HuH-7.5 (cell line): ENCODE measurements around the gene PITPNC1.
"Not testable (repeated sequence)": the region's sequence is repeated elsewhere in the genome, so short reads cannot be mapped to it uniquely, and the experiment has no call there.

Experiments
- DNase-seq: peaks from one replicate; pipeline ENCODE4 v3.0.0; 2011; ENCODE audit warnings: low spot score

Gene PITPNC1

DNA sequence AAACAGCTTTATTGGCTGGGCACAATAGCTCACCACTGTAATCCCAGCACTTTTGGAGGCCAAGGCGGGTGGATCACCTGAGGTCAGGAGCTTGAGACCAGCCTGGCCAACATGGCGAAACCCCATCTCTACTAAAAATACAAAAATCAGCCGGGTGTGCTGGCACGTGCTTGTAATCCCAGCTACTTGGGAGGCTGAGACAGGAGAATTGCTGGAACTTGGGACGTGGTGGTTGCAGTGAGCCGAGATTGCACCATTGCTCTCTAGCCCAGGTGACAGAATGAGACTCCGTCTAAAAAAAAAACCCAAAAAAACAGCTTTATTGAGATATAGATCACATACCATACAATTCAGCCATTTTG, 274.1 kb downstream of the PITPNC1 start:
- DNase-seq: not testable (repeated sequence)

DNA sequence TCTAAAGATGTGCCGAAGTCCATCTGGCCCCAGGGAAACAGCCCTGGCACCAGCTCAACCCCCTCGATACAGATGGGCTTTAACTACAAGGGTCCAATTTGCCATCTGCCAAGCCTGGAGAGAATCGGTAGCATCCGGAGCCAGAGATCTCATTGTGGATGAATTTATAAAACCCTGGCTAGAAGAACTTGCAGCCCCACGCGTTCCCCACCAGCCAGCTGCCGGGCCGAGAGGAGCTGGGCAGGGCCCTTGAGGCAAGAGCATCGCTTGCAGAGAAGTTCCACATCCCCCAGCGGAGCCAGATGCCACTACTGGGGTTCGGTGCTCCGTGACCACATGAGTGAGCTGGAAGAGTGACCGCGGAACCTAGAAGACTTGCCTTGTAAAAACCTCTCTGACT, 275.4 kb downstream of the PITPNC1 start:
- DNase-seq: no peak

DNA sequence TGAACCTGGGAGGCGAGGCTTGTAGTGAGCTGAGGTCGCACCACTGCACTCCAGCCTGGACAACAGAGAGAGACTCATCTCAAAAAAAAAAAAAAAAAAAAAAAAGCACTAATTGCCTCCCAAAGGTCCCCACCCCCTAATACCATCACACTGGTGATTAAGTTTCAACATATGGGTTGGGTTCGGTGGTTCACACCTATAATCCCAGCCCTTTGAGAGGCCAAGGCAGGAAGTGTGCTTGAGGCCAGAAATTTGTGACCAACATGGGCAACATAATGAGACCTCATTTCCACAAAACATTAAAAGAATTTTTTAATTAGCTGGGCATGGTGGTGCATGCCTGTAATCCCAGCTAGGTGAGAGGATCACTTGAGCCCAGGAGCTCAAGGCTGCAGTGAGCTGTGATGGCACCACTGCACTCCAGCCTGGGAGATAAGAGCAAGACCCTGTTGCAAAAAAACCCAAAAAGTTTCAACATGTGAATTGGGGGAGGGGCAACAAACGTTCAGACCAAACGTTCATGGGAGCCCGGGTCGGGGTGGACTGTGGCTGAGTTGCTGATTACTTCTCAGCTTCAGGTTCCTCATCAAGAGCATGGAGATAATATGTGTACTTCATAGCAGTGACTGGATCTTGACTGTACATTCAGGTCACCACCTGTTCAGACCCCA, 278.5 kb downstream of the PITPNC1 start:
- no peak for DNase-seq

GRCh38 chr17:67656494-67657203, 279.6 kb downstream of the PITPNC1 start:
- DNase-seq: no peak

DNA sequence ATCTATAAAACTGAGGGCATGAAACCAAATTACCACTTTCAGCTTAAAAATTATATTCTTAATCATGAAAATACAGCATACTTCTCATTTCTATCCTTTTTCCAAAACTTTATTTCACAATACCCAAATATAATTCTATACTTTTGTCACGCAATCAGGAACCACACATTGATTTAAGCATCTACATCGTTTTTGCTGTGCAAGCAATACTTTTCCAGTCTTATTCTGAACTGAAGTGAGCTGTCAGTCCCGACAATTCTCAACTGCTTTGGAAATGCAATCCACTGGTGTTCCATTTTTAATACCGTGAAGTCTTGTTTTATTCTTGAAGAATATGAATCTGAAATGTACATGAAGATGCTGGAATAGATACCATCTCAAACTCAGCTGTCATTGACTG, 280.5 kb downstream of the PITPNC1 start:
- DNase-seq: no peak

GRCh38 chr17:67658265-67658664, 281.2 kb downstream of the PITPNC1 start:
- DNase-seq: no peak

- DNase-seq: no peak
These were observed 281.9 kb downstream of the PITPNC1 start for GRCh38 chr17:67659028-67659427.

GRCh38 chr17:67662712-67663111, 285.6 kb downstream of the PITPNC1 start:
- DNase-seq: no peak

- DNase-seq: no peak
These were observed 286.4 kb downstream of the PITPNC1 start for GRCh38 chr17:67663457-67663856.

DNA sequence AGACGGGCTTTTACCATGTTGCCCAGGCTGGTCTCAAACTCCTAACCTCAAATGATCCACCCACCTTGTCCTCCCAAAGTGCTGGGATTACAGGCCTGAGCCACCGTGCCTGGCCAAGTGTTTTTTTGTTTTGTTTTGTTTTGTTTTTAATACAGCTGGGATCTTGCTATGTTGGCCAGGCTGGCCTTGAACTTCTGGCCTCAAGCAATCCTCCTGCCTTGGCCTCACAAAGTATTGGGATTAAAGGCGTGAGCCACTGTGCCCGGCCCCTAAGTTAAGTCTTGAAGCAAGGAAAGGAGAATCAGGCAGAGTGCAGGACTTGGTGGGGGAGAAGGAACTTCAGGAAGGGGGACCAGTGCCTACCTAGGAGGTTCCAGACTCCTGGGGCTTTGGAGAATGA, 288.9 kb downstream of the PITPNC1 start:
- DNase-seq: no peak

- no peak for DNase-seq
These were observed 289.6 kb downstream of the PITPNC1 start for GRCh38 chr17:67666710-67667109.

DNA sequence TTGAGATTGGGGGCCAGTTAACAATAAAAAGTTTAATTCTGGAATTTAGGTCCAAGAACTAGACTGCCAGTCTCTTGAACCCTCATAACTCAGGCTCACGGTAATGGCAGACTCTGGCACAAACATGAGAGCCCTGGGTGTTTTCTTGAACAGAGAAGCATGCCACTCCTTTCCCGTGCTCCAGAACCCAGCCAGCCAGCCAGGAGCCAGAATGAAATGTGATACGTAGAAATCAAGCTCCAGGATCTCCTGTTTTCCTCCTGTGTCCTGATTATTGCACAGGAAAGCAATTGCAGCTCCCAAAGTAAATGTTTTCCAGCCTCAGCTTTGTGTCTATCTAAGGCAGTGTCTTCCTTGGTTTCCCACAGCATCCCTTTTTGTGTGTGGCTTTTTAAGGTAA, 294.4 kb downstream of the PITPNC1 start:
- DNase-seq: no peak

GRCh38 chr17:67672592-67673335, 295.7 kb downstream of the PITPNC1 start:
- no peak for DNase-seq

DNA sequence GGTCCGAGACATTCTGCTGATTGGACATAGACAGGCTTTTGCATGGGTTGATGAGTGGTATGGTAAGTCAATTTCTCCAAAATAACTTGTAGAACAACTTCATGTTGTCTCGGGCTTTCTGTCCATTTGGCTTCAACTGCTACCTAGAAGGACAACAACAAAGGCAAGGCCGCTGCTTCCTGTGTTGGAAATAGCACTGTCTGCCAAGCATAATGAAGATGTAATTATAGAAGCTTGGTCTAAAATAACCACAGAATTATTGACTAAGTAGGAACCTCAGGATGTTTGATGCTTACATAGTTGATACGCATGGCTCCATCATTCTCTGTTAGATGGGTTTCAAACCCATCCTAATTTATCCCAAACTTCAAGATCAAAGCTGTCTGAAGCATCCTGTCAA, 298.4 kb downstream of the PITPNC1 start:
- DNase-seq: no peak

DNA sequence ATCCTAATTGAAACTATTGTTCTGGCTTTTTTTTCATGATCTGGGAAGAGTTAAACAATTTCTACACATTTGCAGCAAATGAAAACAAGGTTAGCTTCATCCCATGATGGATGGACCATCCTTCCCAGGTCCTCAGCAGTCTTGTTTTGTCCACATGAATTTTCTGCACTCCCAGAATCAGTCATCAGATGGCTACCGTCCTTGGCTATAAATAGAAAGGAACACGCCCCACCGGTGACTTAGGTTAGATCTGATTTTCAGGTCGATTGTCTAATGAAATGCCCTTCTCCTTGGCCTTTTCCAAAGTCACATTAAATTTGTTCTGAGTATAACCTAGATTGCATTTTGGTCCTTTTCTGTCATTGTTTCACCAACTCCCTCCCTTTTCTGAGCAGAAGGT, 299.2 kb downstream of the PITPNC1 start:
- no peak for DNase-seq

DNA sequence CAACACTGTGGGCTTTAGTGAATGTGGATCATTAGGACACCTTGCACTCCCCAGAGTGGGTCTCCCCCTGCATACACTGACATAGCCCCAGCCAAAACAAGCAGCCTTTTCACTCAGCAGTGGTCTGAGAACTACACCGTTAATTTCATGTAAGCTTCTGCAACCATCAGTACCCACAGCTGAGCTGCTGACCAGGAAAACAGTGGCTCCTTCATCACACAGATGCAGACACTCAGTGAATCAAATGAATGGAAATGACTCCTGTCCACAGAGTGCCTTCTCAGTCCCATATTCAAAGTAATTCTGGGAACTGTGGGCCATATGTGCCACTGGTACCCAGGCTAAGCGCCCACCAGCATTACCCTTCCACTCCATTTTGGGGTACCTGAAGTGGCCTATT, 301.3 kb downstream of the PITPNC1 start:
- DNase-seq: no peak

GRCh38 chr17:67679225-67679624, 302.1 kb downstream of the PITPNC1 start:
- no peak for DNase-seq

- no peak for DNase-seq
These were observed 302.6 kb downstream of the PITPNC1 start for GRCh38 chr17:67679721-67680120.

GRCh38 chr17:67680445-67681224, 303.6 kb downstream of the PITPNC1 start:
- no peak for DNase-seq

GRCh38 chr17:67682196-67682595, 305.1 kb downstream of the PITPNC1 start:
- no peak for DNase-seq

DNA sequence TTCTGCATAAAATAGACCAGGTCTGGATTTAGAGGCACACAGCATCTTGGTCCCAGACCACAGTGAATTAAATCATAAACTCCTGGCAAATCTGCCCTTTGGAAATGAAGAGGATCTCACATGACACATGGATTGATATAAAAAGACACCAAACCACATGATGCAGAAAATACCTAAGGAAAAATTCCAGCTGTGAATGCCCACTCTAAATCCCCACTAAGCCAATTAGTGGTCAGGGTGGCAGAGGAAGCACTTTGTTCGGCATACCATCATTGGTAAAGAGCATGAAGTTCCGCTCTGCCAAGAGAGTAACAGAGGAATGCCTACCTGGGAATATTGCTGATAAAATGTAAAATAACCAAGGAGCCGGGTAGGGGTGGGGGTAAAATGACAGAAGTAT, 308.3 kb downstream of the PITPNC1 start:
- no peak for DNase-seq

DNA sequence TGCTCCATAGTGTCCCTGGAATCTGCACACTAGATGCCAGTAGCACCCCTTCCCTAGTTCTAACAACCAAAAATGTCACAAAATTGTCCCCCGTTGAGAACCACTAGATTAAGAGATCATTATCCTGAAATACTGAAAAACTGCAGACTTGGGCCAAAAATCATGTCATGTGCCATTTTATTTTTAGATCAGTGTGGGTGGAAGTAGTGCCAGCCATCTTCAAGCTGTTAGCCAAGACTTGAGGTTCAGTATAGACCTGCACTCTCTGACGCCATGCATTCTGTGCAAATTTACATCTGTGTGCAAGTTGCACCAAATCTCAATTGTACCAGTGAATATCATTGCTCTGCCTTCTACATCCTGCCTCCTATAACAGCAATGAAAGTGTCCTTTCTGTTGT, 309.2 kb downstream of the PITPNC1 start:
- DNase-seq: no peak

GRCh38 chr17:67687511-67687910, 310.4 kb downstream of the PITPNC1 start:
- DNase-seq: no peak
